WI38 (cell line): ENCODE data around the gene CAMK2A.

Experiments used
- H3K4me3 ChIP-seq: 2 replicates; pipeline ENCODE4 v1.5.1; 2011; ENCODE audit warnings: low read depth, mild to moderate bottlenecking, control low read depth, low read length
- CTCF ChIP-seq: IDR thresholded peaks from 2 replicates; pipeline ENCODE4 v1.5.1; 2012; ENCODE audit warnings: low read depth, mild to moderate bottlenecking, control low read depth, low read length

CAMK2A gene

GRCh38 chr5:150311015-150311692 is 21.6 kb upstream of the CAMK2A start:
- TF ChIP-seq CTCF: no peak
- no peak overlapping the region for H3K4me3 ChIP-seq

DNA sequence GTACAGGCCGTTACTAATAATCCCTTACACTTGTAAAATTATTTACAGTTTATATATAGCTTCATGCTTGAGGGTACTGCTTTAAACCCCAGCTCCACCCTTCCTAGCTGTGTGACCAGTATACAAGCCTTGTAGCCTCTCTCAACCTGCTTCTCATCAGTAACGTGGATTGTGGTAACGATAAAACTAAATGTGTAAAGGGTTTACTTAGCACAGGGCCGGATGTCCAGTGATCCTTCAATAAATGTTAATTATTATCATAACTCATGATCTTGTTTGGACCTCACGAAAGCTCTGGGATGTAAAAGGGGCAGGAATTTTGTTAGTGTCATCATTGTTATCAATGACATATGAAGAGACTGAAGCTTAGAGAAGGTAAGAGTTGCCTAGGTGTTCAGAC is 20.7 kb upstream of the CAMK2A start:
- no peak overlapping the region for H3K4me3 ChIP-seq
- TF ChIP-seq CTCF: no peak

DNA sequence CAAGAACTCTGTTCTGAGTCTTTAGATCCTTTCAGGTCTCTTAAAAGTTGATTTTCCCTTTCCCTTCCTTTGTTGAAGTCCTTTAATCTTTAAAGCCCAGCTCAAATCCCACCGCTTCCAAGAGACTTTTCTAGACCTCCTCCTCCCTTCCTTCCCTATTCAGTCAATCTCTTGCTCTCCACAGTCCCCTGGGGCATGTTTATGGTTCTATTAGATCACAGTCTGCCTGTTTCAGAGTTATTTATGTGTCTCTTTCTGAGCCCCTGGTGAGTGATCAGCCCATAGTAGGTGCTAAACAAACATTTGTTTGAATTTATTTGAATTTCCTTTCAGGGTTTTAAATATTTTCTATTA is 20.3 kb upstream of the CAMK2A start:
- H3K4me3 ChIP-seq: no peak overlapping the region
- no peak for TF ChIP-seq CTCF

DNA sequence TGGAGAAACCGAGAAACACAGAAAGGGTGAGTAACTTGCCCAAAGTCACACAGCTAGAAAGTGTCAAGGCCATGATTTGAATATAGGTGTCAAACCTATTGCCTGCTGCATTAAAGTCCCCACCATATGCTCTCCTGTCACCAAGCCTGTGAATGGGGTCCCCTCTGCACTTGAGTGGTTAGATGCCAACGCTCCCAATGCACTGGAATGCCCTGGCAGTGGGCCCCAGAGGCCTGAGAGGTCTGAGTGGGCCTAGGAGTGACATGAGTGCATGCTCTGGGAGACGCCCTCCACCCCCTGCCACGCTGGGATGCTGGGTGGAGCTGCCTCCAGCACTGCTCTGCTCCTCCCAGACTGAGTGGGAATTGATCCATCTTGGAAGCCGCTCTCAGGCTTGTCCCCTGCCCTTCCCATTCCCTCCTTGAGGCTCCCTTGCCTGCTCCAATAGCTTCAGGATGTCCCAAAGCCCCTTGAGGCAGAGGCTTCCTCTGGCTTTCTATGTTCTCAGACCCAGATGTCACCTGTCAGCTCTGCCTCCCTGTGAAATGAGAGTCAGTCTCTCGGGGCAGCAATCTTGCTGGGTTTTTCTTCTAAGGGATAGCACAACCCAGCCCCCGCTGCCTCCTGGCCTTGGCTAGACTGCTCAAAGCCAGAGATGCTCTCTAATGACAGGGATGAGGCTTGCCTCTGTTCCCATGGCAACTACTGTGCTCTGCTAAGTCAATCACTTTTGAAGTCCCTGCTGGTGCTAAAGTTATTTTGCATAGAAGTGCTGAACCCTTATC is 19.7 kb upstream of the CAMK2A start:
- no peak for TF ChIP-seq CTCF
- no peak overlapping the region for H3K4me3 ChIP-seq

GRCh38 chr5:150307617-150308426 is 18.2 kb upstream of the CAMK2A start:
- no peak for TF ChIP-seq CTCF
- H3K4me3 ChIP-seq: no peak overlapping the region

DNA sequence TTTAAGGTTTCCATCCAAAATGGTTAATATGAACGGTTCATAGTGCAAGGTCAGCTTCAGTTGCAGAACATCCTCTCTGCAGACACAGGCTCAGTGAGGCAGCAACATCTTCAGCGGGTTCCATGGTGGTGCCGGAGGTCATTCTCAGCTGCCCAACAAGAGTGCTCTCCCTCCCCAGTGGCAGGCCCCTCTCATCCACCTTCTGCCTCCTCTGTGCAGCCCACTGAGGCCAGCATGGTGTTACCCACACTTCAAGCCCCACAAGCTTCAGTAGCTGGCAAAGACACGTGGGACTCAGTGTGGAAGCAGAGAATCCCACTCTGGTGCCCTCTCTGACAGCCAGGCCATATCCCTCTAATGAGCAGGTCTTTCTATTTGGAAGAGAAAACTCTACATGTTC is 17.2 kb upstream of the CAMK2A start:
- no peak for TF ChIP-seq CTCF

GRCh38 chr5:150305557-150305956 is 16.0 kb upstream of the CAMK2A start:
- H3K4me3 ChIP-seq: no peak overlapping the region
- no peak for TF ChIP-seq CTCF

More for the DNA sequence above, 17.2 kb upstream of the CAMK2A start:
- H3K4me3 ChIP-seq: no peak overlapping the region
